D341Med (cell line): ENCODE data around the gene SERPINA3.
"Not testable (repeated sequence)": the region's sequence is repeated elsewhere in the genome, so short reads cannot be mapped to it uniquely, and the experiment has no call there.

ENCODE experiments used
- DNase-seq: peaks from one replicate; pipeline ENCODE4 v3.0.0; 2012; ENCODE audit warnings: low spot score

Gene SERPINA3

GRCh38 chr14:94633121-94633520 lies 20.9 kb downstream of the SERPINA3 start:
- DNase-seq: no peak

- no peak for DNase-seq
Measured at GRCh38 chr14:94635154-94635553, 23.0 kb downstream of the SERPINA3 start.

- DNase-seq: no peak
Measured at GRCh38 chr14:94636744-94637412, 24.7 kb downstream of the SERPINA3 start.

DNA sequence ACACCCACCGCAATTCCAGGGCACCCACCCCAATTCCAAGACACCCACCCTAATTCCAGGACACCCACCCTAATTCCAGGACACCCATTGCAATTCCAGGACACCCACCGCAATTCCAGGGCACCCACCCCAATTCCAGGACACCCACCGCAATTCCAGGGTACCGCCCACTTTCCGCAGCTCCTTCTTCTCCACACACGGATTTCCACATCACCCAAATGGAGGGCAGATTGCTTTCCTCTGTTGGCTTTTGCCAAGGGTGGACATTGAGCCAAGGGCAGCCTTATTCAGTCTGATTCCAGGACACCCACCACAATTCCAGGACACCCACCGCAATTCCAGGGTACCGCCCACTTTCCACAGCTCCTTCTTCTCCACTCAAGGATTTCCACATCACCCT lies 25.6 kb downstream of the SERPINA3 start:
- DNase-seq: not testable (repeated sequence)

GRCh38 chr14:94638339-94638738 lies 26.1 kb downstream of the SERPINA3 start:
- DNase-seq: no peak

GRCh38 chr14:94638961-94639817 lies 27.0 kb downstream of the SERPINA3 start:
- no peak for DNase-seq

- DNase-seq: no peak
Measured at GRCh38 chr14:94640721-94641631, 28.8 kb downstream of the SERPINA3 start.

DNA sequence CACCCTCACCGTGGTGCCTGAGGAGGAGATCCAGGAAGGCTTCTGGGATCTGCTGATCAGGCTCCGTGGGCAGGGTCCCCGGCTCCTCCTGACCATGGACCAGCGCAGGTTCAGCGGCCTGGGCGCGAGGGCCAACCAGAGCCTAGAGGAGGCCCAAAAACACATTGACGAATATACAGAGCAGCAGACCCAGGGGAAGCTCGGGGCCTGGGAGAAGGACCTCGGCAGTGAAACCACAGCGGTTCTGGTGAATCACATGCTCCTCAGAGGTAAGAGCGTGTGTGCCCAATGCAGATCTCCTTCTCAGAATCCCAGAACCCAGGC lies 29.4 kb downstream of the SERPINA3 start:
- no peak for DNase-seq

DNA sequence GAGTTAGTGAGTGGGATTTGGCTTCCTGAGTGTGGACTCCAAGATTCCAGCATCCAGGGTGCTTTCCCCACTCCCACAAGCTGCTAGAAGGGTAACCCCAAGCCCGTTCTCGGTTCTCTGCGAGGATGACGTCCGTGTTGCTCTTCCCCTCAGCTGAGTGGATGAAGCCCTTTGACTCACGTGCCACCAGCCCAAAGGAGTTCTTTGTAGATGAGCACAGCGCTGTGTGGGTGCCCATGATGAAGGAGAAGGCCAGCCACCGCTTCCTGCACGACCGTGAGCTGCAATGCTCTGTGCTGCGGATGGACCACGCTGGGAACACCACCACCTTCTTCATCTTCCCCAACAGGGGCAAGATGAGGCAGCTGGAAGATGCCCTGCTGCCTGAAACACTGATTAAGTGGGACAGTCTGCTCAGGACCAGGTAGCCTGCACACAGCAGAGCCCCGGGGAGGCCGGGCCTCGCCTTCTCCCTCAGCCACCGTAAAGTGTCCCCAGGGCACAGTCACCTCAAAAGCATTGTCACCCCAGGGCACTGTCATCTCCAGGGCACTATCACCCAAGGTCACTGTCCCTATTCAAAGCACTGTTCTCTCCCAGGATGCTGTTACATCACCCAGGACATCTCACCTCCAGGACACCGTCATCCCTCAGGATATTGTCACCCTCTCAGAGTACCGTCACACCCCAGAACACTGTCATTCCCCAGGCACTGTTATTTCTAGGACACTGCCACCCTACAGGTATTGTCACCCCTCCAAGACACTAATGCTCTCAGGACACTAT lies 31.3 kb downstream of the SERPINA3 start:
- DNase-seq: no peak

- no peak for DNase-seq
Measured at GRCh38 chr14:94644102-94644535, 31.9 kb downstream of the SERPINA3 start.

DNA sequence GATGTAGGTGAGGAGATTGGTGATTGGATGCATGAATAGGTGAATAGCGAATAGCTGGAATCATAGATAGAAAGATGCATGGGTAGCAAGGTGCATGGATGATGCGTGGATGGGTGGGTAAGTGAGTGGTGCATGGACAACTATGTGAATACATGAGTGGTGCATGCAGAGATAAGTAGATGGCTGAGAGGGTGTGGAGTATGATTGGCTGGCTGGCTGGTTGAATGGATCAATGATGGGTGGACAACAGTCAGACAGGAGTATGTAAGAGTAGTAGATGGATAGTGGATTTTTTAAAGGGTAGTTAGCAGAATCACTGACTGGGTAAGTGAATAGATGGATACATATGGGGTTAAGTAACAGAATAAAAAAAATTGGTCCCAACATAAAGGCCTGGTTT lies 33.9 kb downstream of the SERPINA3 start:
- no peak for DNase-seq

GRCh38 chr14:94646481-94646880 lies 34.3 kb downstream of the SERPINA3 start:
- no peak for DNase-seq

GRCh38 chr14:94648801-94649200 lies 36.6 kb downstream of the SERPINA3 start:
- no peak for DNase-seq

GRCh38 chr14:94649543-94650443 lies 37.6 kb downstream of the SERPINA3 start:
- no peak for DNase-seq

GRCh38 chr14:94650444-94650775 lies 38.2 kb downstream of the SERPINA3 start:
- no peak for DNase-seq

DNA sequence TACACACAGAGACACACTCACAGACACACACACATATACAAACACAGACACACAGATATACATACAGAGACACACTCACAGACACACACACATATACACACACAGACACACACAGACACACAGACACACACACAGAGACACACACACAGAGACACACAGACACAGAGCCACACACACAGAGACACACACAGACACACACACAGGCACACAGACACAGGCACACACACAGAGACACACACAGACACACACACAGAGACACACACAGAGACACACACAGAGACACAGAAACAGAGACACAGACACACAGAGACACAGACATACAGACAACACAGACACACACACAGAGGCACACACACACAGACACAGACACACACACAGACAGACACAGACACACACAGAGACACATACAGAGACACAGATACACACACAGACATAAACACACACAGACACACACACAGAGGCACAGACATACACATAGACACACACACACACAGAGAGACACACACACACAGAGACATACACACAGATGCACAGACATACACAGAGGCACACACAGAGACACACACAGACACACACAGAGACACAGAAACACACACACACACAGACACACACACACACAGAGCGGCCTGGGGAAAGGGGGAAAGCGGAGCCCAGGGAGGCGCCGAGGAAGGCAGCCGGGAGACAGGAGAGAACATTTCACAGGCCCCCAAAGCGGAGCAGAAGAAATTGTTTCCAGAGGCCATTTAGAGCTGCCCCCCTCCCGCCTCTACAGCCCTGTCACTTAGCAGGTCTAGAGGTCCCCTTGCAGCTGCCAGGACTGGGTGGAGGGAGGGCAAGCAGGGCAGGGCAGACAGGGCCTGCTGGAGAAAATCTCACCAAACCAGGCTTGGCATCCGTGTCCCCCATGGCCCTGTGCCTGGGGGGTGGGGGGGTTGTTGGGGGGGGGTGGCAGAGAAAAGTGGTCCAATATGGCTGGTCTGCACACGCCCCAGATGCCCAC lies 38.9 kb downstream of the SERPINA3 start:
- no peak for DNase-seq

GRCh38 chr14:94653321-94653720 lies 41.1 kb downstream of the SERPINA3 start:
- DNase-seq: no peak

DNA sequence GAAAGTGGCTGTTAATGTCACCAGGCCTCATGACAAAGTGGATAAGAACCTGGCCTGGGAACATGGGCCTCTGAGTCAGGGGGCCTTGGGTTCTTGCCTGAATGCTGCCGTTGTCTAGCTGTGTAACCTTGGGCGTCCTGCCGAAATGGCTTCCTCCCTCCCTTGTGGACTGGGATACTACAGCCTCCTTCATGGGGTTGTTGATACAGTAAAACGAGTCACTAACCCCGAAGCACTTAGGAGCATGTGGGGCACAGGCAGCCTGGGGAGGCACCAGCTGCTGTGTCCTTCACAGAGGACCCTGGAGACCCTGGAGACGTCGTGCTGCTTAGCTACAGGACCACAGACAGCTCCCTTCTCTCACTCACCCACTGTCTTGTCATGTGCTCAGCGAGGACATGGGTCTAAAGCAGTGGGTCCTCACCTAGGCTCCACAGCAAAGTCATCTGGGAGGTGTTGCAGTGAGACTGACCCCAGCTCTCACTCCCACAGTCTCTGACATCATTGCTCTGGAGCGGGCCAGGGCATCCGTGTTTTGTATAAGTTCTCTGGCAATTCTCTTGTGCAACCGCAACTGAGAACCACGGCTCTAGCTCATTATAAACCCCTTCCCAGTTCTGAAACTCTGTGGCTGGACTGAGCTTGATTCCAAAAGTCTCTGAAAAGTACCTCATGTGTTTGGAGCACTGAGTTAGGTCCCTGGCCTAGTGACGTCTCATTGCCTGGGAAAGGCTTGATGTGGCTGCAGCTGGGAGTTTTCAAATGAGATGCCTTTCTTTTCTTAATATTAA lies 42.1 kb downstream of the SERPINA3 start:
- DNase-seq: no peak
